HepG2 (cell line): Measurements from ENCODE around the gene BMP6. TPM values are rescaled to one million over a fixed set of nuclear protein-coding genes. Genes with fewer than 3 reads are reported as not detected.

Experiments
- ATF2 ChIP-seq: sonication (generic); formaldehyde crosslinking; IDR thresholded peaks from 2 replicates; pipeline ENCODE4 v1.4.0; 2020; ENCODE audit warnings: missing genetic modification reagents
- ATF4 ChIP-seq, 2 experiments: fragments of 450-650 bp in 1 of 2; sonication (generic) in 1 of 2; formaldehyde crosslinking; IDR thresholded peaks; 2 replicates each; pipeline versions ENCODE4 v1.5.0 to v1.8.0; 2020 to 2022; ENCODE audit warnings: mild to moderate bottlenecking in 1 of 2, missing genetic modification reagents in 1 of 2
- BCL6 ChIP-seq: IDR thresholded peaks from 2 replicates; pipeline ENCODE4 v1.6.1; 2016; ENCODE audit warnings: missing genetic modification reagents, missing compliant biosample characterization
- CTCF ChIP-seq: sonication (generic); formaldehyde crosslinking; IDR thresholded peaks from 2 replicates; pipeline ENCODE4 v1.5.0; 2020; ENCODE audit warnings: mild to moderate bottlenecking, missing genetic modification reagents, moderate library complexity
- GATAD1 ChIP-seq: IDR thresholded peaks from 2 replicates; pipeline ENCODE4 v1.6.1; 2016; ENCODE audit warnings: missing genetic modification reagents, missing compliant biosample characterization
- HIVEP1 ChIP-seq: sonication (generic); formaldehyde crosslinking; IDR thresholded peaks from 2 replicates; pipeline ENCODE4 v1.4.0; 2020; ENCODE audit warnings: mild to moderate bottlenecking, missing genetic modification reagents
- JUNB ChIP-seq: sonication (generic); formaldehyde crosslinking; IDR thresholded peaks from 2 replicates; pipeline ENCODE4 v1.8.0; 2022; ENCODE audit warnings: missing genetic modification reagents, mild to moderate bottlenecking, borderline replicate concordance
- MAF1 ChIP-seq: sonication (generic); formaldehyde crosslinking; IDR thresholded peaks from 2 replicates; pipeline ENCODE4 v1.5.0; 2020; ENCODE audit warnings: missing genetic modification reagents, borderline replicate concordance
- MEF2D ChIP-seq: sonication (generic); formaldehyde crosslinking; IDR thresholded peaks from 2 replicates; pipeline ENCODE4 v1.5.1; 2020; ENCODE audit warnings: mild to moderate bottlenecking, missing genetic modification reagents
- NFYC ChIP-seq: IDR thresholded peaks from 2 replicates; pipeline ENCODE4 v1.6.1; 2016; ENCODE audit warnings: missing genetic modification reagents, missing compliant biosample characterization
- NR0B2 ChIP-seq: sonication (generic); formaldehyde crosslinking; IDR thresholded peaks from 2 replicates; pipeline ENCODE4 v1.4.0; 2020; ENCODE audit warnings: mild to moderate bottlenecking, missing genetic modification reagents
- RARA ChIP-seq: IDR thresholded peaks from 2 replicates; pipeline ENCODE4 v1.6.1; 2016; ENCODE audit warnings: missing genetic modification reagents, missing compliant biosample characterization
- RELA ChIP-seq: sonication (generic); formaldehyde crosslinking; IDR thresholded peaks from 2 replicates; pipeline ENCODE4 v1.4.0; 2020; ENCODE audit warnings: missing genetic modification reagents
- SCMH1 ChIP-seq: sonication (generic); formaldehyde crosslinking; IDR thresholded peaks from 2 replicates; pipeline ENCODE4 v1.9.0; 2021; ENCODE audit warnings: missing genetic modification reagents, mild to moderate bottlenecking, borderline replicate concordance
- SRF ChIP-seq: IDR thresholded peaks from 2 replicates; pipeline ENCODE4 v1.6.1; 2011; ENCODE audit warnings: mild to moderate bottlenecking, low read depth, low read length, moderate library complexity
- TAF1 ChIP-seq: sonication (generic); formaldehyde crosslinking; IDR thresholded peaks from 2 replicates; pipeline ENCODE4 v1.4.0; 2020; ENCODE audit warnings: missing genetic modification reagents
- TRIM22 ChIP-seq: fragments of 450-650 bp; IDR thresholded peaks from 2 replicates; pipeline ENCODE4 v1.6.1; 2017
- ZMAT3 ChIP-seq: sonication (generic); formaldehyde crosslinking; conservative IDR thresholded peaks from 2 replicates; pipeline ENCODE4 v1.7.0; 2021; ENCODE audit warnings: missing genetic modification reagents
- ZNF251 ChIP-seq: sonication (generic); formaldehyde crosslinking; IDR thresholded peaks from 2 replicates; pipeline ENCODE4 v1.9.0; 2021; ENCODE audit warnings: mild to moderate bottlenecking, missing genetic modification reagents
- ZNF282 ChIP-seq: fragments of 450-650 bp; IDR thresholded peaks from 2 replicates; pipeline ENCODE4 v1.6.1; 2018; ENCODE audit not compliant: partially characterized antibody
- ZNF687 ChIP-seq: sonication (generic); formaldehyde crosslinking; IDR thresholded peaks from 2 replicates; pipeline ENCODE4 v1.5.1; 2020; ENCODE audit warnings: mild to moderate bottlenecking, missing genetic modification reagents, moderate library complexity
- polyA plus RNA-seq, 8 experiments: library from polyadenylated mRNA; depleted of rRNA in 3 of 8; stranded (reverse) in 7 of 8; unstranded in 1 of 8; fragments of >200 nt; fragmentation: Illumina TruSeq in 4 of 8; extraction: Trizol in 4 of 8; gene quantifications; 2 replicates each; pipeline versions ENCODE4 v1.2.1 to v1.2.3, GENCODE V29; 2011 to 2016; ENCODE audit warnings: low read depth in 4 of 8, missing spikeins in 1 of 8, mixed read lengths in 1 of 8; ENCODE audit not compliant: insufficient read depth in 1 of 8
- total RNA-seq, 5 experiments: library from RNA; depleted of rRNA; stranded (reverse); fragments of >200 nt; fragmentation: Illumina TruSeq; extraction: Trizol; gene quantifications; 2 replicates each; pipeline ENCODE4 v1.2.3, GENCODE V29; 2016; ENCODE audit warnings: low read depth in 1 of 5

The BMP6 gene
- total and polyA plus RNA-seq, 2 of the 13 experiments (the other 11 are each of a cell fraction or from before 2014, with no cell fraction given): 0.09 to 0.18 TPM

GRCh38 chr6:7725849-7726415 is at the start of gene BMP6 (continued):
- no peak for TF ChIP-seq ATF4 (CRISPR knock-in tag; IDR thresholded peaks at IDR 0.05)
- no peak for TF ChIP-seq BCL6 (CRISPR knock-in tag)
- peak; percentile 60; the same call in 1 of the 2 replicates for TF ChIP-seq ZNF687 (CRISPR knock-in tag)
- 0 out of 2 replicates have a peak, but pooled peaks have one; percentile 20 for TF ChIP-seq MEF2D (CRISPR knock-in tag)
- no peak for TF ChIP-seq ZNF282
- TF ChIP-seq MAF1 (CRISPR knock-in tag): no peak
- no peak for TF ChIP-seq TRIM22
- TF ChIP-seq HIVEP1 (CRISPR knock-in tag): peak; percentile 5; the same call in 1 of the 2 replicates
- TF ChIP-seq RARA (CRISPR knock-in tag): no peak
- TF ChIP-seq RELA (CRISPR knock-in tag): no peak
- TF ChIP-seq ATF2 (CRISPR knock-in tag): no peak
- TF ChIP-seq GATAD1 (CRISPR knock-in tag): no peak
- TF ChIP-seq TAF1 (CRISPR knock-in tag): no peak
- TF ChIP-seq ZNF251 (CRISPR knock-in tag): no peak
- TF ChIP-seq JUNB: no peak
- TF ChIP-seq CTCF (CRISPR knock-in tag): 0 out of 2 replicates have a peak, but pooled peaks have one; percentile 10
- TF ChIP-seq ZMAT3 (CRISPR knock-in tag): no peak
- no peak for TF ChIP-seq NR0B2 (CRISPR knock-in tag)
- no peak for TF ChIP-seq SRF
- TF ChIP-seq SCMH1 (CRISPR knock-in tag): no peak
- TF ChIP-seq NFYC (CRISPR knock-in tag): peak; percentile 84
